Measurements from ENCODE around the gene PPM1M. TPM values are rescaled to one million over a fixed set of nuclear protein-coding genes. Genes with fewer than 3 reads are reported as not detected.

The PPM1M gene
- polyA plus RNA-seq, 3 donors from 2014 or later = 57.1 to 83.6 (median 66.8) TPM

- H3K4me3 Mint-ChIP-seq = no peak overlapping the region
- DNase-seq = no peak
- peaks cover 17 to 64% (median 34%) of the 10 kb centered on the region in 3 donors for H3K36me3 Mint-ChIP-seq
- H3K4me1 Mint-ChIP-seq = peaks cover 8 to 10% of the 10 kb centered on the region in 2 donors
- no peaks in the 10 kb centered on the region for H3K9me3 Mint-ChIP-seq
- H3K27me3 Mint-ChIP-seq (ENCODE audit: low read depth in 3 of 3) = no peaks in the 10 kb centered on the region
- no peak overlapping the region for H3K27ac Mint-ChIP-seq
Observed at GRCh38 chr3:52205727-52206372, 39.7 kb upstream of the PPM1M start.

GRCh38 chr3:52208556-52208955, 37.0 kb upstream of the PPM1M start:
- no peak for DNase-seq
- Mint-ChIP-seq H3K36me3 (peaks cover 27 to 73% (median 45%) of the 10 kb centered on the region in 3 donors), H3K27ac (peak overlapping the region in 2 of 6 donors; percentile 25 to 30), H3K4me3 (no peak overlapping the region), H3K4me1 (no peaks in the 10 kb centered on the region), H3K9me3 (no peaks in the 10 kb centered on the region), H3K27me3 (ENCODE audit: low read depth in 3 of 3) (no peaks in the 10 kb centered on the region)

GRCh38 chr3:52210037-52210436, 35.5 kb upstream of the PPM1M start:
- H3K27ac Mint-ChIP-seq = peak overlapping the region in 1 of 6 donors; percentile 52
- H3K36me3 Mint-ChIP-seq = peaks cover 27 to 71% (median 42%) of the 10 kb centered on the region in 3 donors
- no peak overlapping the region for H3K4me3 Mint-ChIP-seq
- no peaks in the 10 kb centered on the region for H3K27me3 Mint-ChIP-seq (ENCODE audit: low read depth in 3 of 3)
- DNase-seq = no peak
- H3K4me1 Mint-ChIP-seq = no peaks in the 10 kb centered on the region
- no peaks in the 10 kb centered on the region for H3K9me3 Mint-ChIP-seq

- no peak for DNase-seq
- Mint-ChIP-seq H3K4me1 (no peaks in the 10 kb centered on the region), H3K9me3 (no peaks in the 10 kb centered on the region), H3K27me3 (ENCODE audit: low read depth in 3 of 3) (no peaks in the 10 kb centered on the region), H3K27ac (no peak overlapping the region), H3K4me3 (no peak overlapping the region), H3K36me3 (peaks cover 29 to 73% (median 48%) of the 10 kb centered on the region in 3 donors)
Observed at GRCh38 chr3:52210550-52211046, 35.0 kb upstream of the PPM1M start.

GRCh38 chr3:52211268-52211891, 34.2 kb upstream of the PPM1M start:
- Mint-ChIP-seq H3K4me1 (peaks cover 0 to under 1% of the 10 kb centered on the region in 2 donors), H3K27me3 (ENCODE audit: low read depth in 3 of 3) (no peaks in the 10 kb centered on the region), H3K27ac (no peak overlapping the region), H3K36me3 (peaks cover 27 to 67% (median 44%) of the 10 kb centered on the region in 3 donors), H3K4me3 (no peak overlapping the region), H3K9me3 (no peaks in the 10 kb centered on the region)
- DNase-seq = no peak

GRCh38 chr3:52213005-52213404, 32.6 kb upstream of the PPM1M start:
- H3K36me3 Mint-ChIP-seq = peaks cover 34 to 59% (median 37%) of the 10 kb centered on the region in 3 donors
- DNase-seq = no peak
- peaks cover 0 to 2% (median 0%) of the 10 kb centered on the region in 3 donors for H3K27me3 Mint-ChIP-seq (ENCODE audit: low read depth in 3 of 3)
- no peak overlapping the region for H3K4me3 Mint-ChIP-seq
- peaks cover 16 to 17% of the 10 kb centered on the region in 2 donors for H3K4me1 Mint-ChIP-seq
- H3K9me3 Mint-ChIP-seq = no peaks in the 10 kb centered on the region
- H3K27ac Mint-ChIP-seq = no peak overlapping the region

- Mint-ChIP-seq H3K4me3 (no peak overlapping the region), H3K4me1 (peaks cover 25 to 26% of the 10 kb centered on the region in 2 donors)
Observed at GRCh38 chr3:52213901-52214300, 31.7 kb upstream of the PPM1M start.

GRCh38 chr3:52215351-52215750, 30.2 kb upstream of the PPM1M start:
- Mint-ChIP-seq H3K27me3 (ENCODE audit: low read depth in 3 of 3) (peaks cover 0 to 5% (median 0%) of the 10 kb centered on the region in 3 donors), H3K36me3 (peaks cover 29 to 43% (median 34%) of the 10 kb centered on the region in 3 donors), H3K4me1 (peaks cover 34 to 37% of the 10 kb centered on the region in 2 donors), H3K9me3 (no peaks in the 10 kb centered on the region), H3K4me3 (no peak overlapping the region), H3K27ac (peak overlapping the region; percentile 15 to 83 (median 78))
- DNase-seq = no peak

More at GRCh38 chr3:52213901-52214300, 31.7 kb upstream of the PPM1M start:
- DNase-seq = no peak
- peaks cover 0 to 2% (median 0%) of the 10 kb centered on the region in 3 donors for H3K27me3 Mint-ChIP-seq (ENCODE audit: low read depth in 3 of 3)
- no peaks in the 10 kb centered on the region for H3K9me3 Mint-ChIP-seq
- peaks cover 33 to 52% (median 34%) of the 10 kb centered on the region in 3 donors for H3K36me3 Mint-ChIP-seq
- H3K27ac Mint-ChIP-seq = peak overlapping the region in 4 of 6 donors; percentile 5 to 77 (median 20)

- H3K27ac Mint-ChIP-seq = peak overlapping the region; percentile 69 to 90 (median 76)
- no peaks in the 10 kb centered on the region for H3K9me3 Mint-ChIP-seq
- no peak for DNase-seq
- H3K27me3 Mint-ChIP-seq (ENCODE audit: low read depth in 3 of 3) = peaks cover 0 to 5% (median 0%) of the 10 kb centered on the region in 3 donors
- peaks cover 39 to 41% of the 10 kb centered on the region in 2 donors for H3K4me1 Mint-ChIP-seq
- peaks cover 26 to 33% (median 33%) of the 10 kb centered on the region in 3 donors for H3K36me3 Mint-ChIP-seq
- H3K4me3 Mint-ChIP-seq = peak overlapping the region; percentile 74 to 82 (median 80)
Observed at GRCh38 chr3:52216585-52217408, 28.8 kb upstream of the PPM1M start.

- Mint-ChIP-seq H3K36me3 (peaks cover 21 to 27% (median 27%) of the 10 kb centered on the region in 3 donors), H3K9me3 (no peaks in the 10 kb centered on the region), H3K27ac (peak overlapping the region; percentile 69 to 90 (median 76)), H3K4me1 (peaks cover 39 to 43% of the 10 kb centered on the region in 2 donors), H3K4me3 (peak overlapping the region; percentile 74 to 82 (median 80)), H3K27me3 (ENCODE audit: low read depth in 3 of 3) (peaks cover 0 to 5% (median 0%) of the 10 kb centered on the region in 3 donors)
- DNase-seq = no peak
Observed at GRCh38 chr3:52217409-52217805, 28.2 kb upstream of the PPM1M start.

- Mint-ChIP-seq H3K9me3 (no peaks in the 10 kb centered on the region), H3K27me3 (ENCODE audit: low read depth in 3 of 3) (peaks cover 0 to 5% (median 0%) of the 10 kb centered on the region in 3 donors), H3K27ac (peak overlapping the region; percentile 39 to 90 (median 75)), H3K36me3 (peaks cover 18 to 24% (median 22%) of the 10 kb centered on the region in 3 donors), H3K4me1 (peaks cover 39 to 43% of the 10 kb centered on the region in 2 donors), H3K4me3 (peak overlapping the region; percentile 74 to 82 (median 80))
- no peak for DNase-seq
Observed at GRCh38 chr3:52218026-52218425, 27.5 kb upstream of the PPM1M start.

GRCh38 chr3:52218454-52218853, 27.1 kb upstream of the PPM1M start:
- peaks cover 39 to 43% of the 10 kb centered on the region in 2 donors for H3K4me1 Mint-ChIP-seq
- no peaks in the 10 kb centered on the region for H3K9me3 Mint-ChIP-seq
- DNase-seq = peak; percentile 24 to 38 (median 24)

GRCh38 chr3:52218937-52219650, 26.5 kb upstream of the PPM1M start:
- peaks cover 0 to 5% (median 1%) of the 10 kb centered on the region in 3 donors for H3K27me3 Mint-ChIP-seq (ENCODE audit: low read depth in 3 of 3)
- DNase-seq = no peak
- H3K4me3 Mint-ChIP-seq = peak overlapping the region; percentile 74 to 82 (median 80)
- no peaks in the 10 kb centered on the region for H3K9me3 Mint-ChIP-seq
- H3K27ac Mint-ChIP-seq = peak overlapping the region; percentile 20 to 79 (median 73)
- peaks cover 39 to 43% of the 10 kb centered on the region in 2 donors for H3K4me1 Mint-ChIP-seq
- H3K36me3 Mint-ChIP-seq = peaks cover 11 to 18% (median 14%) of the 10 kb centered on the region in 3 donors

More at GRCh38 chr3:52218454-52218853, 27.1 kb upstream of the PPM1M start:
- Mint-ChIP-seq H3K27ac (peak overlapping the region; percentile 39 to 90 (median 75)), H3K36me3 (peaks cover 15 to 21% (median 20%) of the 10 kb centered on the region in 3 donors), H3K4me3 (peak overlapping the region; percentile 74 to 82 (median 80)), H3K27me3 (ENCODE audit: low read depth in 3 of 3) (peaks cover 0 to 5% (median 0%) of the 10 kb centered on the region in 3 donors)

All from immature natural killer cell (primary cell).